DMS 273 (cell line): ENCODE data around the gene XXYLT1.
"Not testable (repeated sequence)": the region's sequence is repeated elsewhere in the genome, so short reads cannot be mapped to it uniquely, and the experiment has no call there.

Experiments used
- DNase-seq: peaks from one replicate; lab custom pipeline; 2025; ENCODE audit not compliant: unreplicated experiment; lab: John Stamatoyannopoulos, UW

XXYLT1 gene

GRCh38 chr3:195101001-195101583 is 169.9 kb downstream of the XXYLT1 start:
- DNase-seq, result peak; percentile 33

- no peak for DNase-seq
Observed at GRCh38 chr3:195099951-195100785, 170.8 kb downstream of the XXYLT1 start.

DNA sequence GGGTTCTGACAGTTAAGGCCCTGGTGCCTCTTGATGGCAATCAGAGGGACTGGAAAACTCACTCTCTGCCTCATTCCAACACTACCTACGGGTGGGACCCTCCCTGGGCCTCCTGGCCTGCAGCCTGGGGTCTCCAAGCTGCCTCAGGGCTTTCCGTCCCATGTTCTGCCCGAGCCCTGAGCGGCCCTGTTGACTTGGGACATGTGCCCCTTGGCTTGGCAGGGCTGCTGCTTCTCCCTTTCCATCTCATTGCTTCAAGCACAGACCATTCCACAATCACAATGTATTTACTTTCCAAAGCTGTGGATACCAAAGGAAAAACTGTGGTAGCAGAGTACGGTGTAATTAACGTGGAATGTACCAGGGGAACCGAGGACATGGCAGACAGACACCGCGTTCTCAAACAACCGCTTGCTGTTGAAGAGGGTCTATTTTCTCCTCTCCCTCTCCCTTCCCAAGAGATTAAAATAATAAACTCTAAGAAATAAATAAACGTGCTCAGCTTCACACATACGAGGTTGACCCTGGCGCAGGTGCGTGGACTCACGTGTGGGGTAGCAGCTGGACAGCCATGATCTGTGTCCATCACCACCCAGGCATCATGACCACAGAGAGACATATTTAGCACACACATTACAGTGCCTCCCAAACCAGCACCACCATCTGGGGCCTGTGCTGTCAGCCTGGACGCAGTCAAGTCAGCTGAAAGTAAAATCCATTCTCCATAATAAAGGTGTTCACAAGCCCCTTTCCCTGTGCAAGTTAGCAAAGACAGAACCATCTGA is 172.0 kb downstream of the XXYLT1 start:
- no peak for DNase-seq

- DNase-seq, result no peak
Observed at GRCh38 chr3:195097331-195098255, 173.4 kb downstream of the XXYLT1 start.

DNA sequence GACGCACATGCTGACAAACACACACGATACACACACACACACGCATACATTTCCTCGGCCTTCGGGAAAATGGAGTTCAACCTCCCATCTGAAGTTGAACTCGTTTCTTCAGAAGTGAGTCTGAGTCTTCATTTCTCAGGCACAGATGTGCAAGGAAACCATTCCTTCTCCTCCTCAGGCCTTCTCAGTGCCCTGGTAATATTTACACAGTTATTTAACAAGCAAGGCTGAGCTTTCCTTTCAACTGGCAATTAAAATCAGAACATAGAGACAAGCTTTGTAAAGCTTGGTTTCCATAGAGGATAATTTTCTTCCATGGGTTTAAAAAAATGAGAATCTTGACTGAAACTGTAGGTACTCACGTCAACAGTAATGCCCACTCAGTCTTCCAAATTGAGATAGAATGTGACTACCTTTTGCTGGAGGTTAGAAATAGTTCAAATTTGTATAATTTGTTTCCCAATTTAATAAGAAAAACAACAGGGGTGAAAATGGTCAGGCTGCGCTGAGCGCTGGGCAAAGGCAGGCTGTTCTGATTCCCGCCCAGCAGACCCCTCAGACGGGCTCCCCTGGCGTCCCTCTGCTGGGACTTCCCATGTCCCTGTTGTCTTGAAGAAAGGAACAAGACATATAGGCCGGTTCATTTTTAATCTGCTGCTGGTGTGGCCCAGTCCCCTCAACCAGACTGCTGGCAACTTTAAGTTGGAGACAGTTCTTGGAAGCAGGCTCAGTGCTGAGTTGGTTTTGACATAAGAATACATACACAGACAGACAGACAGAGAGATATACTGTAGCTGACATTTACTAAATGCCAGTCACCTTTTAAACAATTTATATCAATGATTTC is 174.3 kb downstream of the XXYLT1 start:
- no peak for DNase-seq

- DNase-seq, result no peak
Observed at GRCh38 chr3:195096053-195096452, 174.9 kb downstream of the XXYLT1 start.

GRCh38 chr3:195095704-195096036 is 175.3 kb downstream of the XXYLT1 start:
- no peak for DNase-seq

GRCh38 chr3:195095035-195095703 is 175.8 kb downstream of the XXYLT1 start:
- DNase-seq, result peak; percentile 87

- peak; percentile 40 for DNase-seq
Observed at GRCh38 chr3:195094191-195094921, 176.6 kb downstream of the XXYLT1 start.

DNA sequence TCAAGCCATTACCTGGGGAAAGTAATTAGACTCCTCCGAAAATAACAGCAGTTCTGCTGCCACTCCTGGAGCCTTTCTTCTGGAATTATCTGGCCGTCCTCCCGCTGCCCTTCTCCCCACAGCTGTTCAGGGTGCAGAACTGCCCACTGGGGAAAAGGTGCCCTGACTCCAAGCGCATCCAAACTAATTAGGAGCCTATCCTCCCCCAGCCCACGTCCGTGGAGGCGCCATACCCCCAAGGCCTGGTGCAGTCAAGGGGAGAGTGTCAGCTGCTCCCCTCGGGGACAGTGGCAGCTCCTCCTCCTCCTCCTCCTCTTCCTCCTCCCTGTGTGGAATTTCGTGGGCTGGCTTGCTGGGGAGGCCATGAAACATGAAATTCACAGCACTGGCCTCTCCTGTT is 177.2 kb downstream of the XXYLT1 start:
- DNase-seq, result no peak

- DNase-seq, result not testable (repeated sequence)
Observed at GRCh38 chr3:195087840-195088601, 182.9 kb downstream of the XXYLT1 start.

DNA sequence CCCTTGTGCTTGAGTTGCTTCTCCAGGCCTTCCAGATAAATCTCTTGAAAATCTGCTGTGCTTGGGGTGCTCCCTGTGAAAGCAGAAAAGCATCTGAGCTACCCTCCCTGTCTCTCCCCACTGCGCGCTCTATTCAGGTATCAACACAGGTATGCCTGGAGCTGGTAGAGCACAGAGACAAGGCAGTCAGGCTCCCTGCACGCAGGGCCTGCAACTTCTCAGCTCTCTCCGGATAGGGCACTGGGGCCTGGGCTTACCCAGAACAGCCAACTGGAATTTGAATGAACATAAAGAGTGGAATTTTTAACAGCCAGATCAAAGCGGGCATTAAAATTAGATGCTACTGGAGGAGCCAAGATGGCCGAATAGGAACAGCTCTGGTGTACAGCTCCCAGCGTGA is 183.6 kb downstream of the XXYLT1 start:
- no peak for DNase-seq

DNA sequence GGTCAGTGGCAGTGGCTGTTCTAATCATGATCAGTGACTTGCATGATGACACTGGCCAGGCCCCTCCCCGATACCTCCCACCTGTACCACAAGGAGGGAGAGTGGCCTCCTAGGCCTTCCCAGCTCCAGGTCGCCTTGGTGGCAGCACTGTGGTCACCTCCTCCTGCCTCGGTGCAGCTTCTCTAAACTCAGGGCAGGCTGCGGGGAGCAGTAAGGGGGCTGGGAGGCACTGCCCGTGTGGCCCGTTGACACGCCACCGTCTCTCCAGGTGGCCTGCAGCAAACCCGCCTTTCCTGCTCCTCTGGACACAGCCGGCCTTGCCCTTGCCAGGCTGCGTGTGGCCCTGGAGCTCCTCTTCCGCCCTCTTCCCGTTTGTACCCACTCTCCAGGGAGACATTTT is 184.1 kb downstream of the XXYLT1 start:
- DNase-seq, result no peak

GRCh38 chr3:195086341-195086740 is 184.6 kb downstream of the XXYLT1 start:
- DNase-seq, result no peak

DNA sequence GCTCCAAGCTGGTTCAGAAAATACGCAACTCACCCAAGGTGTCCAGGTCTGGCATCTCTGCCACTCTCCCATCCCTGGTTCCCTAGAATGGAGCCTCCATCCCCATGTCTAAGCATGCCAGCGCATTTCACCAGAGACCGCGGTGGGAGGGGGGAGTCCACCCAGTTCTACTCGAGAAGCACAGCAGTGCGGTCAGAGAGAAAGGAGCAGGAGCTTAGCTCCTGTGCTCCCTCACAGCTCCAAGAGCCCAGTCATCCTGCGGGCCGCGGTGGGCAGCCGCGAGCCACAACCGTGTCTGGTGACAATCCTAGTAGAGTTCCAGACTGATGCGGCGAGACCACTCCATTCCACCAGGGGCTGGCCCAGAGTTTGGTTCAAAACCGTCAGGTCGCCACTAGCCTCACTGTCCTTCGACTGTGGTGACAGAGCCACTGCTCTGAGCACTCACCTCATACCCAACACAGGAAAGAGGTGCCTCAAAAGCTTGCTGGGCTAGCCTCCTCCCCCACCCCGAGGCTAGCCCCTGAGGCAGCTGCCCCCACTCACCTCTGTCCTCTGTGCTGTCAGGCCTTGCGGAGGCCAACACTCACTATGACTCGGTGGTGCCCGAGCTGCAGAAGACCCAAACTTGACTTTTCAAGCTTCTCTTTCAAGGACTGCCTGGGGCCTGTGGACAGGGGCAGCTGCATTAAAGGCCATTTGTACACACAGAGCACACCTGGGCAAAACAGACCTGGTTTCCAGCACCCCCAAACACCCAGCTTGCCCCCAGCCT is 185.4 kb downstream of the XXYLT1 start:
- DNase-seq, result no peak

GRCh38 chr3:195084746-195085145 is 186.2 kb downstream of the XXYLT1 start:
- no peak for DNase-seq

GRCh38 chr3:195083659-195084058 is 187.3 kb downstream of the XXYLT1 start:
- DNase-seq, result no peak
